ENCODE results near the gene KAZN. TPM values are rescaled to one million over a fixed set of nuclear protein-coding genes. Genes with fewer than 3 reads are reported as not detected.

KAZN gene
- total and polyA plus RNA-seq, 12 donors: 1.1 to 6.5 (median 1.9) TPM

DNA sequence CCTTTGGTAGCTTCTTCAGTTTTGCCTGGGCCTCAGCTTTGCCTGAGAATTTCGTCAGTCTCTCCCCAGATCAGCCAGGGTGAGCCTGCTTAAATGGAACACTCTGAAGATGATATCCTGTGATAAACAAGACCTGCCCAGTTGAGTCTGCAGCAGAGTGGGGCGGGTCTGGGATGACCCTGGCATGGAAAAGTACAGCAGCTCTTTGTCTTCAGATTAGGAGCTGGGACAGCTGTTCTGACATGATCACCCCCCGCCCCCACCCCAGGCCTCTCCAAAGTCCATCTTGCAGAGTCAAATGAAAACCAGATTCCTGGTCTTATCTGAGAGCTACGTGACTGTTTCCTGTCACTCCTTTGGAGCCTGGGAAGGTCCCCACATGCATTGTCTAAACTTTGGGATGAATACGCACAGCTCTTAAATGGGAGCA, 552.9 kb downstream of the KAZN start:
- TF ChIP-seq, protein P1, sequence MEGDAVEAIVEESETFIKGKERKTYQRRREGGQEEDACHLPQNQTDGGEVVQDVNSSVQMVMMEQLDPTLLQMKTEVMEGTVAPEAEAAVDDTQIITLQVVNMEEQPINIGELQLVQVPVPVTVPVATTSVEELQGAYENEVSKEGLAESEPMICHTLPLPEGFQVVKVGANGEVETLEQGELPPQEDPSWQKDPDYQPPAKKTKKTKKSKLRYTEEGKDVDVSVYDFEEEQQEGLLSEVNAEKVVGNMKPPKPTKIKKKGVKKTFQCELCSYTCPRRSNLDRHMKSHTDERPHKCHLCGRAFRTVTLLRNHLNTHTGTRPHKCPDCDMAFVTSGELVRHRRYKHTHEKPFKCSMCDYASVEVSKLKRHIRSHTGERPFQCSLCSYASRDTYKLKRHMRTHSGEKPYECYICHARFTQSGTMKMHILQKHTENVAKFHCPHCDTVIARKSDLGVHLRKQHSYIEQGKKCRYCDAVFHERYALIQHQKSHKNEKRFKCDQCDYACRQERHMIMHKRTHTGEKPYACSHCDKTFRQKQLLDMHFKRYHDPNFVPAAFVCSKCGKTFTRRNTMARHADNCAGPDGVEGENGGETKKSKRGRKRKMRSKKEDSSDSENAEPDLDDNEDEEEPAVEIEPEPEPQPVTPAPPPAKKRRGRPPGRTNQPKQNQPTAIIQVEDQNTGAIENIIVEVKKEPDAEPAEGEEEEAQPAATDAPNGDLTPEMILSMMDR (IDR thresholded peaks at IDR 0.05): no peak
- no peak for ATAC-seq
- WGBS, 2 donors: 45 to 46% methylated on average over 5 of the region's 5 CpGs
- peaks cover 0 to 42% (median 19%) of the 10 kb centered on the region in 9 donors for H3K4me1 ChIP-seq
- H3K4me3 ChIP-seq: no peak overlapping the region
- H3K27ac ChIP-seq: no peak overlapping the region
- DNase-seq: no peak
- no peaks in the 10 kb centered on the region for H3K36me3 ChIP-seq
- H3K9me3 ChIP-seq: no peaks in the 10 kb centered on the region
- peaks cover 0 to 35% (median 0%) of the 10 kb centered on the region in 7 donors for H3K27me3 ChIP-seq
- intact Hi-C loops (cut with DNase I): loop anchor here in 7 of 10 donors (5.0 to 10.0 kb wide), 5 partner anchors 61 to 153 kb away; no protein-coding TSS in a partner anchor

DNA sequence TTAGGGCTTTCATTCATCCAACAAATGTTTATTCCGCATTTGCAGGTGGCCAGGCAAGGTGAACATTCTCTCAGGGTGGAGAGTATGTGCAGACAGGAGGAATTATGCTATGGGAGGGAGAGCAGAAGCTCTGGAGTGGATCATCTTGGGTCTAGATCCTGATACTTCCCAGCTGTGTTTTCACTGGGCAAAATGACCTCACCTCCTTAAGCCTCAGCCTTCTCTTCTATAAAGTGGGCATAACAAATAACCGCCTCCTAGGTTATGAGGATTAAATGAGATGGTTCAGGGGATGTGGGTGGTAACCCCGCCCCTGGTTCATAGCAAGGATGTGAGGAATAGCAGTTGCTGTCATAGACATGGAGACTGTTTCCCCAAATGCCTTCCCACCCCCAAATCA, 553.4 kb downstream of the KAZN start:
- TF ChIP-seq, protein P1 (IDR thresholded peaks at IDR 0.05): no peak
- Histone ChIP-seq H3K4me3 (peak overlapping the region in 3 of 10 donors; percentile 65 to 91 (median 72)), H3K4me1 (peaks cover 2 to 47% (median 20%) of the 10 kb centered on the region in 9 donors), H3K27me3 (peaks cover 0 to 35% (median 0%) of the 10 kb centered on the region in 7 donors), H3K27ac (peak overlapping the region in 4 of 10 donors; percentile 78 to 88 (median 84)), H3K9me3 (no peaks in the 10 kb centered on the region), H3K36me3 (no peaks in the 10 kb centered on the region)
- no peak for DNase-seq
- WGBS, 2 donors: 53 to 57% methylated on average over 3 of the region's 3 CpGs
- ATAC-seq: no peak
- intact Hi-C loops (cut with DNase I): loop anchor here (1.0 to 10.0 kb wide), 7 partner anchors 60 to 153 kb away; no protein-coding TSS in a partner anchor

DNA sequence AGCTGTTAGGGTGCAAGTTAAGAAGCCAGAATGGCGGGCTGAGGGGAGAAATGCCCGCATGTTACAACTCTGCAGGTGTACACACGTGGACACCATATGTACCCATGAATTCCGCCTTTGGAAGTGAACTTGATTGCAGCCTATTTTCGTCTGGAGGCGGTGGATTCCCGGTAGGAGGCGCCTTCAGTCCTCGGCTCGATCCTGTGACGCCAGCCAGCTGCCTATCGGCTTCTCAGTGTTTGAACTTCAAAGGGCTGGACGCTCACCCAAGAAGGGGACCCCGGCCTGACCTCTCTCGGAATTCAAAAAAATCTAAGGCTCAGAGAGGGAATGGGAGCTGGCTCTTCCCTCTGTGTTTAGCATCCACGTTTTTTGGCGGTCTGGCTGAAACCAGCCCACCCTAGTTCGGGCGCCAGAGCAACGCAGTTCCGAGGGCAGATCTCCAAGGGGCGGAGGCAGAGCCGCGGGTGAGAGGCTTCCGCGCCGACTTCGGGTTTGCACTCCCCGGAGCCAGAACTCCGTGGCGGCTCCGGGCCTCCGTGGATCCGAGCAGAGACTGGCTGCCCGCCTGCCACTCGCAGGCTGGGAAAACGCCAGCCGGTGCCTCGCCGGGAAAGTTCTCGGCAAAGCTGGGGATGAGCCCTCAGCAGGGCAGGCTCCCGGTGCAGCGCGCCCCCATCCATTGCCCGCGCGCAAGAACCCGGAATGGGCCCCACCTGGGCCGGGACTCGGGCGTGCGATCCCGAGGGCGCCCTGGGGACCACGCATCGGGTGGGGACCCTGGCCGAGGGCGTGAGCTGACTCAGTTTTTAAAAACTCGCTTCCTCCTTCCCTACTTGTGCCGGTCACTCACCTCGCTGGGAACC, 554.1 kb downstream of the KAZN start:
- no peaks in the 10 kb centered on the region for H3K36me3 ChIP-seq
- ATAC-seq (peak; percentile 56 to 84 (median 76)), DNase-seq (peak; percentile 76 to 83)
- H3K27ac ChIP-seq: peak overlapping the region; percentile 50 to 88 (median 80)
- H3K4me3 ChIP-seq: peak overlapping the region; percentile 61 to 91 (median 66)
- peaks cover 0 to 35% (median 0%) of the 10 kb centered on the region in 7 donors for H3K27me3 ChIP-seq
- H3K9me3 ChIP-seq: no peaks in the 10 kb centered on the region
- TF ChIP-seq, protein P1 (IDR thresholded peaks at IDR 0.05): peak; percentile 46 to 84 (median 66)
- 0 to 1% methylated on average over 59 to 61 of the region's 61 CpGs for WGBS, 2 donors
- intact Hi-C loops (cut with DNase I): loop anchor here (1.0 to 10.0 kb wide), 7 partner anchors 60 to 152 kb away; no protein-coding TSS in a partner anchor
- peaks cover 2 to 50% (median 20%) of the 10 kb centered on the region in 9 donors for H3K4me1 ChIP-seq

DNA sequence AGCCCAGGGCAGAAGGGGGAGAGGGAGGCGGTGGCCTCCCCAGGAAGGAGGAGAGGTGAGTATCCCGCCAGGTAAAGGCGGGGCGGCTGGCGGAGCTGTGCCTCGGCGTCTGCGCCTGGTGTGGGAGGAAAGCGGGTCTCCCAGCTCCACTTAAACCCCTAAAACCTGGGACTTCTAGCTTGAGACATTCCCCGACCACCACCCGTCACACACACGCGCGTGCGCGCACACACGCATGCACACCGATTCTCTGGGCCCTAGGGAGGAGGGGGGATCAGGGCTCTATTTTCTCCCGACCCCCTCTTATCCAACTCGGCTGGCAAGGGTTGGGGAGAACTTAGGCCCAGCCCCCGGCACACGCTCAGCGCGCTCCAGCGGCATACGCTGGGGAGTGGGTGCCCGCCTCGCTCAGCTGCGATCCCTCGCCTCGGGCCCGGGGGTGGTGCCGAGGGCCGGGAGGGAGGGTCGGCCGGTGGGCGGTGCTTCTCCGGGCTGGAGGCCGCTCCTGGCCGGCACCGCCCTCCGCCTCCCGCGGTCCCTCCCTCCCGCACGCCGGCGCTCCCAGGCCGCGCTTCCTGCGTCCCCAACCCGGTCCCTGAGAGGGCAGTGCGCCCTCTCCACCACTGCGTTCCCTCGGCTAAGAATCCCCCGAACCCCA, 554.8 kb downstream of the KAZN start, which contains the start of gene TMEM51:
Gene TMEM51, plus strand, starts transcription at position 564 of the 658 bp plus-strand sequence. CDS start 61,341 bp downstream, outside the sequence.
- H3K27ac ChIP-seq: peak within 1 kb of the TSS; percentile 52 to 88 (median 80)
- H3K4me1 ChIP-seq: peaks cover 2 to 54% (median 20%) of the 10 kb centered on the region in 9 donors
- peak; percentile 70 to 86 (median 82) for ATAC-seq
- WGBS, 2 donors: 0% methylated on average over 53 to 56 of the region's 56 CpGs
- DNase-seq: peak; percentile 56 to 73
- H3K4me3 ChIP-seq: peak within 1 kb of the TSS; percentile 61 to 91 (median 66)
- intact Hi-C loops (cut with DNase I): loop anchor here (2.0 to 10.0 kb wide), 6 partner anchors 59 to 151 kb away; no protein-coding TSS in a partner anchor
- TF ChIP-seq, protein P1 (IDR thresholded peaks at IDR 0.05): no peak
- H3K27me3 ChIP-seq: peaks cover 0 to 35% (median 0%) of the 10 kb centered on the region in 7 donors
- no peaks in the 10 kb centered on the region for H3K36me3 ChIP-seq
- no peaks in the 10 kb centered on the region for H3K9me3 ChIP-seq
